ENCODE measurements around the gene NCAM2.

The NCAM2 gene

DNA sequence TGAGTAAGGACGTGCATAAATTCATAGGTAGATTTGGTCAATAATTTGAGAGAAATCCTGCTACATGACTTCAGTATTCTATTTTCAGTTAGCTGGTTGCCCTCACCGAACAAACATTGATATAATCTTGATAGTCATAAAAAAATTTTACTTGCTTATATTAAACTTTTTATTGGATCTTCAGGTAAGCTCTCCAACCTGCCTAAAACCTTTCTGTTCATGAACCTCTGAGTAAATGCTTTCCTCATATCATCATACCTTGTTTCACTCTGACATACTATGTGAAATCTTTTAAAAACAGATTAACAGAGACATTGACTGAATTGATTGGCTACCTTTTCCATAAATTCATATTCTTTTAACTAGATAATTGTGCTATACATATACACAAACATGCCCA is 299.0 kb downstream of the NCAM2 start:
- TF ChIP-seq, protein P1, sequence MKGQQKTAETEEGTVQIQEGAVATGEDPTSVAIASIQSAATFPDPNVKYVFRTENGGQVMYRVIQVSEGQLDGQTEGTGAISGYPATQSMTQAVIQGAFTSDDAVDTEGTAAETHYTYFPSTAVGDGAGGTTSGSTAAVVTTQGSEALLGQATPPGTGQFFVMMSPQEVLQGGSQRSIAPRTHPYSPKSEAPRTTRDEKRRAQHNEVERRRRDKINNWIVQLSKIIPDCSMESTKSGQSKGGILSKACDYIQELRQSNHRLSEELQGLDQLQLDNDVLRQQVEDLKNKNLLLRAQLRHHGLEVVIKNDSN (IDR thresholded peaks at IDR 0.05), result no peak
- TF ChIP-seq CEBPB (IDR thresholded peaks at IDR 0.05), result no peak
- no peak for TF ChIP-seq FOXM1 (IDR thresholded peaks at IDR 0.05; ENCODE audit: borderline replicate concordance, low read depth)
- TF ChIP-seq NFIC (IDR thresholded peaks at IDR 0.05), result no peak
- no peak for TF ChIP-seq ZBTB7A (IDR thresholded peaks at IDR 0.05; ENCODE audit: low read depth)
- no peak for TF ChIP-seq TEAD4 (IDR thresholded peaks at IDR 0.05)
- no peak for TF ChIP-seq EP300 (IDR thresholded peaks at IDR 0.05; ENCODE audit: borderline replicate concordance)

DNA sequence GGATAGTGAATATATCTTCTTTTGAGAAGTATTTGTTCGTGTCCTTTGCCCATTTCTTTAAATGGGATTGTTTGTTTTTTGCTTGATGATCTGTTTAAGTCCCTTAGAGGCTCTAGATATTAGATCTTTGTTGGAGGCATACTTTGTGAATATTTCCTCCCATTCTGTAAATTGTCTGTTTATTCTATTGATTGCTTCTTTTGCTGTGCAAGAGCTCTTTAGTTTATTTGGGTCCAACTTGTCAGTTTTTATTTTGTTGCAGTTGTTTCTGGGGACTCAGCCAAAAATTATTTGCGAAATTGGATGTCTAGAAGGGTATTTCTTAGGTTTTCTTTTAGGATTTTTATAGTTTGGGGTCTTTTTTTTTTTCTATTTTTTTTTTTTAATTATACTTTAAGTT is 302.8 kb downstream of the NCAM2 start:
- no peak for TF ChIP-seq ZBTB7A (IDR thresholded peaks at IDR 0.05; ENCODE audit: low read depth)
- TF ChIP-seq EP300 (IDR thresholded peaks at IDR 0.05; ENCODE audit: borderline replicate concordance), result no peak
- TF ChIP-seq, protein P2, sequence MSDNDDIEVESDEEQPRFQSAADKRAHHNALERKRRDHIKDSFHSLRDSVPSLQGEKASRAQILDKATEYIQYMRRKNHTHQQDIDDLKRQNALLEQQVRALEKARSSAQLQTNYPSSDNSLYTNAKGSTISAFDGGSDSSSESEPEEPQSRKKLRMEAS (IDR thresholded peaks at IDR 0.05), result no peak
- no peak for TF ChIP-seq RAD21 (IDR thresholded peaks at IDR 0.05; ENCODE audit: low read depth)
- TF ChIP-seq CEBPB (IDR thresholded peaks at IDR 0.05), result no peak
- TF ChIP-seq CREB1 (IDR thresholded peaks at IDR 0.05; ENCODE audit: low read depth), result no peak
- no peak for TF ChIP-seq TAF1 (IDR thresholded peaks at IDR 0.05; ENCODE audit: low read depth)

DNA sequence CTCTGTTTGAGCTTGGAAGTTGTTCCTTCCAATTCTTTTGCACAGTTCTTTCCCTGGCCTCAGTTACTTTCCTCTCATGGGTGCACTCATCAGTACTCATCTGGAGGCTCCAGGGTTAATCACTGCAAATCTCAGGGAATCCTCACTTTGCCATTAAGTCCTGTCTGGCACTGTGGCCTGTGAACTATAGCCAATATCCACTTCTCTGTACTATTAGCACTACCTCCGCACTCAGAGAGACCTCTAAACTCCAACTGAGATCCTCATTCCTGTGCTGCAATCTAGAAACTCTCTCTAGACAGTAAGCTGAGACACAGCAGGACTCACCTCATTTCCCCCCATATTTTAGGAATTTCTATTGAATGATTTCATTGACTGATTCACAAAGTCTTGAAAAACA is 311.3 kb downstream of the NCAM2 start:
- TF ChIP-seq, protein P3, sequence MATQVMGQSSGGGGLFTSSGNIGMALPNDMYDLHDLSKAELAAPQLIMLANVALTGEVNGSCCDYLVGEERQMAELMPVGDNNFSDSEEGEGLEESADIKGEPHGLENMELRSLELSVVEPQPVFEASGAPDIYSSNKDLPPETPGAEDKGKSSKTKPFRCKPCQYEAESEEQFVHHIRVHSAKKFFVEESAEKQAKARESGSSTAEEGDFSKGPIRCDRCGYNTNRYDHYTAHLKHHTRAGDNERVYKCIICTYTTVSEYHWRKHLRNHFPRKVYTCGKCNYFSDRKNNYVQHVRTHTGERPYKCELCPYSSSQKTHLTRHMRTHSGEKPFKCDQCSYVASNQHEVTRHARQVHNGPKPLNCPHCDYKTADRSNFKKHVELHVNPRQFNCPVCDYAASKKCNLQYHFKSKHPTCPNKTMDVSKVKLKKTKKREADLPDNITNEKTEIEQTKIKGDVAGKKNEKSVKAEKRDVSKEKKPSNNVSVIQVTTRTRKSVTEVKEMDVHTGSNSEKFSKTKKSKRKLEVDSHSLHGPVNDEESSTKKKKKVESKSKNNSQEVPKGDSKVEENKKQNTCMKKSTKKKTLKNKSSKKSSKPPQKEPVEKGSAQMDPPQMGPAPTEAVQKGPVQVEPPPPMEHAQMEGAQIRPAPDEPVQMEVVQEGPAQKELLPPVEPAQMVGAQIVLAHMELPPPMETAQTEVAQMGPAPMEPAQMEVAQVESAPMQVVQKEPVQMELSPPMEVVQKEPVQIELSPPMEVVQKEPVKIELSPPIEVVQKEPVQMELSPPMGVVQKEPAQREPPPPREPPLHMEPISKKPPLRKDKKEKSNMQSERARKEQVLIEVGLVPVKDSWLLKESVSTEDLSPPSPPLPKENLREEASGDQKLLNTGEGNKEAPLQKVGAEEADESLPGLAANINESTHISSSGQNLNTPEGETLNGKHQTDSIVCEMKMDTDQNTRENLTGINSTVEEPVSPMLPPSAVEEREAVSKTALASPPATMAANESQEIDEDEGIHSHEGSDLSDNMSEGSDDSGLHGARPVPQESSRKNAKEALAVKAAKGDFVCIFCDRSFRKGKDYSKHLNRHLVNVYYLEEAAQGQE (IDR thresholded peaks at IDR 0.05; ENCODE audit: low read depth), result no peak
- TF ChIP-seq NFIC (IDR thresholded peaks at IDR 0.05) (no peak), FOXM1 (IDR thresholded peaks at IDR 0.05; ENCODE audit: borderline replicate concordance, low read depth) (no peak), RAD21 (IDR thresholded peaks at IDR 0.05; ENCODE audit: low read depth) (no peak), EP300 (IDR thresholded peaks at IDR 0.05; ENCODE audit: borderline replicate concordance) (no peak), EGR1 (IDR thresholded peaks at IDR 0.05) (no peak), ZBTB7A (IDR thresholded peaks at IDR 0.05; ENCODE audit: low read depth) (no peak), CREB1 (IDR thresholded peaks at IDR 0.05; ENCODE audit: low read depth) (no peak), YY1 (IDR thresholded peaks at IDR 0.05; ENCODE audit: low read depth) (no peak), TCF12 (IDR thresholded peaks at IDR 0.05; ENCODE audit: low read depth) (no peak), CEBPB (IDR thresholded peaks at IDR 0.05) (no peak), TEAD4 (IDR thresholded peaks at IDR 0.05) (no peak), TAF1 (IDR thresholded peaks at IDR 0.05; ENCODE audit: low read depth) (no peak)
- TF ChIP-seq, protein P1 (IDR thresholded peaks at IDR 0.05), result no peak
- TF ChIP-seq, protein P2 (IDR thresholded peaks at IDR 0.05), result no peak

DNA sequence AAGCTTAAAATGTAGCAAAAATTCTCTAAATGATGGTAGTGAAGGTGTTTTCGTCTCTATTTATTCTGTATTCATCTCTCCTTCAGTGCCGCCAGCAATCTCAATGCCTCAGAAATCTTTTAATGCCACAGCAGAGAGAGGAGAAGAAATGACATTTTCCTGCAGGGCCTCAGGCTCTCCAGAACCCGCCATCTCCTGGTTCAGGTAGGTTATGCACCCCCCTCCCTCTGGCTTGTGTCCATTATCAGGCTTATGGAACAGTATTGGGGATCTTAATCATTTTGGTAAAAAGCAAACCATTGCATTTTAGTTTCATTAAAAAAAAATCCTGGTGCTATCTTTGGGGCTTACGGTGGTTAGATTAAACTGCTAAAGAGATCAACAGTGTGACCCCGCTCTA is 326.1 kb downstream of the NCAM2 start:
- TF ChIP-seq FOXM1 (IDR thresholded peaks at IDR 0.05; ENCODE audit: borderline replicate concordance, low read depth), result no peak
- no peak for TF ChIP-seq ZBTB7A (IDR thresholded peaks at IDR 0.05; ENCODE audit: low read depth)
- TF ChIP-seq CEBPB (IDR thresholded peaks at IDR 0.05), result no peak
- TF ChIP-seq NFIC (IDR thresholded peaks at IDR 0.05), result no peak

DNA sequence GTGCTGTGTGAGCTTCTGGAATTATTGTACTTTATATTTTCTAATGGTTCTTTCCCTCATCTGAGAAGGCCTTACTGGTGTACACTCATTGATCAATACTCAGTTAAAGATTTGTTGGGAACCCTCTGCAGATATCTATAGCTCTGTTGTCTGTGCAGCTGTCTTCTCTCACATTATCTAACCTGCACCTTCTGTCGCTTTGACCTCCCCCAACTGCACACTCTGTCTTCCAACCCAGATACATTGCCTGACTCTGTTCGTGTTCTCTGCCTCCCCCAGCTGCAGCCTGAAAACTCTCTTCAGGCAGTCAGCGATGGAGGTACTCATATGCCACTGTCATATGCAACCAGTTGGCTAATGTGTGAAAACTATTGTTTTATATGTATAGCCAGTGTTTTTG is 334.3 kb downstream of the NCAM2 start:
- TF ChIP-seq TCF12 (IDR thresholded peaks at IDR 0.05; ENCODE audit: low read depth), result no peak
- no peak for TF ChIP-seq CREB1 (IDR thresholded peaks at IDR 0.05; ENCODE audit: low read depth)
- TF ChIP-seq YY1 (IDR thresholded peaks at IDR 0.05; ENCODE audit: low read depth), result no peak
- TF ChIP-seq, protein P3 (IDR thresholded peaks at IDR 0.05; ENCODE audit: low read depth), result no peak
- TF ChIP-seq TEAD4 (IDR thresholded peaks at IDR 0.05), result no peak
- TF ChIP-seq, protein P1 (IDR thresholded peaks at IDR 0.05), result no peak
- TF ChIP-seq ZBTB7A (IDR thresholded peaks at IDR 0.05; ENCODE audit: low read depth), result no peak
- TF ChIP-seq RAD21 (IDR thresholded peaks at IDR 0.05; ENCODE audit: low read depth), result no peak
- TF ChIP-seq EP300 (IDR thresholded peaks at IDR 0.05; ENCODE audit: borderline replicate concordance), result no peak
- TF ChIP-seq, protein P2 (IDR thresholded peaks at IDR 0.05), result no peak
- no peak for TF ChIP-seq CEBPB (IDR thresholded peaks at IDR 0.05)
- no peak for TF ChIP-seq TAF1 (IDR thresholded peaks at IDR 0.05; ENCODE audit: low read depth)
- no peak for TF ChIP-seq FOXM1 (IDR thresholded peaks at IDR 0.05; ENCODE audit: borderline replicate concordance, low read depth)
- TF ChIP-seq NFIC (IDR thresholded peaks at IDR 0.05), result no peak
- TF ChIP-seq EGR1 (IDR thresholded peaks at IDR 0.05), result no peak
